Measurements from ENCODE around the gene SLC44A3. TPM values are rescaled to one million over a fixed set of nuclear protein-coding genes. Genes with fewer than 3 reads are reported as not detected.

The SLC44A3 gene
- total and polyA plus RNA-seq, 2 of the 8 experiments (the other 6 are each of a cell fraction or from before 2014, with no cell fraction given), result 4.2 to 5.0 TPM

DNA sequence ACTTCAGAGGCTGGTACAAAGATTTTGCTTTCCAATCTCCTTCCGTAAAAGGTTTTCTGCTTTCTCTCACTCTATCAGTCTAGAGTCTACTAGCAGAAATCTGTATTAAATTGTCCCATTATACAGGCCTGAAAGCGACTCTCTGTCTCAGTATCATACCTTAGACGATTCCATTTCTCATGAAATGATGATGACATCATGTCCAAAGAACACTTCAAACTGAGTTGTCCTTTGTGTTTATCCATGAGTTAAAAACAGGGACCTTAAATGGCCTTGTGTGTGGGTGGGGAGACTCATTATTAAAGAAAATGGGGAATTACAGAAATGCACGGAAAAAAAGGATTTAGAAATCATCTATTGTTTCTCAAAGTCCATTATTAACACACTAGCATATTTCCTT lies 21.0 kb upstream of the SLC44A3 start (continued):
- TF ChIP-seq, protein P1, sequence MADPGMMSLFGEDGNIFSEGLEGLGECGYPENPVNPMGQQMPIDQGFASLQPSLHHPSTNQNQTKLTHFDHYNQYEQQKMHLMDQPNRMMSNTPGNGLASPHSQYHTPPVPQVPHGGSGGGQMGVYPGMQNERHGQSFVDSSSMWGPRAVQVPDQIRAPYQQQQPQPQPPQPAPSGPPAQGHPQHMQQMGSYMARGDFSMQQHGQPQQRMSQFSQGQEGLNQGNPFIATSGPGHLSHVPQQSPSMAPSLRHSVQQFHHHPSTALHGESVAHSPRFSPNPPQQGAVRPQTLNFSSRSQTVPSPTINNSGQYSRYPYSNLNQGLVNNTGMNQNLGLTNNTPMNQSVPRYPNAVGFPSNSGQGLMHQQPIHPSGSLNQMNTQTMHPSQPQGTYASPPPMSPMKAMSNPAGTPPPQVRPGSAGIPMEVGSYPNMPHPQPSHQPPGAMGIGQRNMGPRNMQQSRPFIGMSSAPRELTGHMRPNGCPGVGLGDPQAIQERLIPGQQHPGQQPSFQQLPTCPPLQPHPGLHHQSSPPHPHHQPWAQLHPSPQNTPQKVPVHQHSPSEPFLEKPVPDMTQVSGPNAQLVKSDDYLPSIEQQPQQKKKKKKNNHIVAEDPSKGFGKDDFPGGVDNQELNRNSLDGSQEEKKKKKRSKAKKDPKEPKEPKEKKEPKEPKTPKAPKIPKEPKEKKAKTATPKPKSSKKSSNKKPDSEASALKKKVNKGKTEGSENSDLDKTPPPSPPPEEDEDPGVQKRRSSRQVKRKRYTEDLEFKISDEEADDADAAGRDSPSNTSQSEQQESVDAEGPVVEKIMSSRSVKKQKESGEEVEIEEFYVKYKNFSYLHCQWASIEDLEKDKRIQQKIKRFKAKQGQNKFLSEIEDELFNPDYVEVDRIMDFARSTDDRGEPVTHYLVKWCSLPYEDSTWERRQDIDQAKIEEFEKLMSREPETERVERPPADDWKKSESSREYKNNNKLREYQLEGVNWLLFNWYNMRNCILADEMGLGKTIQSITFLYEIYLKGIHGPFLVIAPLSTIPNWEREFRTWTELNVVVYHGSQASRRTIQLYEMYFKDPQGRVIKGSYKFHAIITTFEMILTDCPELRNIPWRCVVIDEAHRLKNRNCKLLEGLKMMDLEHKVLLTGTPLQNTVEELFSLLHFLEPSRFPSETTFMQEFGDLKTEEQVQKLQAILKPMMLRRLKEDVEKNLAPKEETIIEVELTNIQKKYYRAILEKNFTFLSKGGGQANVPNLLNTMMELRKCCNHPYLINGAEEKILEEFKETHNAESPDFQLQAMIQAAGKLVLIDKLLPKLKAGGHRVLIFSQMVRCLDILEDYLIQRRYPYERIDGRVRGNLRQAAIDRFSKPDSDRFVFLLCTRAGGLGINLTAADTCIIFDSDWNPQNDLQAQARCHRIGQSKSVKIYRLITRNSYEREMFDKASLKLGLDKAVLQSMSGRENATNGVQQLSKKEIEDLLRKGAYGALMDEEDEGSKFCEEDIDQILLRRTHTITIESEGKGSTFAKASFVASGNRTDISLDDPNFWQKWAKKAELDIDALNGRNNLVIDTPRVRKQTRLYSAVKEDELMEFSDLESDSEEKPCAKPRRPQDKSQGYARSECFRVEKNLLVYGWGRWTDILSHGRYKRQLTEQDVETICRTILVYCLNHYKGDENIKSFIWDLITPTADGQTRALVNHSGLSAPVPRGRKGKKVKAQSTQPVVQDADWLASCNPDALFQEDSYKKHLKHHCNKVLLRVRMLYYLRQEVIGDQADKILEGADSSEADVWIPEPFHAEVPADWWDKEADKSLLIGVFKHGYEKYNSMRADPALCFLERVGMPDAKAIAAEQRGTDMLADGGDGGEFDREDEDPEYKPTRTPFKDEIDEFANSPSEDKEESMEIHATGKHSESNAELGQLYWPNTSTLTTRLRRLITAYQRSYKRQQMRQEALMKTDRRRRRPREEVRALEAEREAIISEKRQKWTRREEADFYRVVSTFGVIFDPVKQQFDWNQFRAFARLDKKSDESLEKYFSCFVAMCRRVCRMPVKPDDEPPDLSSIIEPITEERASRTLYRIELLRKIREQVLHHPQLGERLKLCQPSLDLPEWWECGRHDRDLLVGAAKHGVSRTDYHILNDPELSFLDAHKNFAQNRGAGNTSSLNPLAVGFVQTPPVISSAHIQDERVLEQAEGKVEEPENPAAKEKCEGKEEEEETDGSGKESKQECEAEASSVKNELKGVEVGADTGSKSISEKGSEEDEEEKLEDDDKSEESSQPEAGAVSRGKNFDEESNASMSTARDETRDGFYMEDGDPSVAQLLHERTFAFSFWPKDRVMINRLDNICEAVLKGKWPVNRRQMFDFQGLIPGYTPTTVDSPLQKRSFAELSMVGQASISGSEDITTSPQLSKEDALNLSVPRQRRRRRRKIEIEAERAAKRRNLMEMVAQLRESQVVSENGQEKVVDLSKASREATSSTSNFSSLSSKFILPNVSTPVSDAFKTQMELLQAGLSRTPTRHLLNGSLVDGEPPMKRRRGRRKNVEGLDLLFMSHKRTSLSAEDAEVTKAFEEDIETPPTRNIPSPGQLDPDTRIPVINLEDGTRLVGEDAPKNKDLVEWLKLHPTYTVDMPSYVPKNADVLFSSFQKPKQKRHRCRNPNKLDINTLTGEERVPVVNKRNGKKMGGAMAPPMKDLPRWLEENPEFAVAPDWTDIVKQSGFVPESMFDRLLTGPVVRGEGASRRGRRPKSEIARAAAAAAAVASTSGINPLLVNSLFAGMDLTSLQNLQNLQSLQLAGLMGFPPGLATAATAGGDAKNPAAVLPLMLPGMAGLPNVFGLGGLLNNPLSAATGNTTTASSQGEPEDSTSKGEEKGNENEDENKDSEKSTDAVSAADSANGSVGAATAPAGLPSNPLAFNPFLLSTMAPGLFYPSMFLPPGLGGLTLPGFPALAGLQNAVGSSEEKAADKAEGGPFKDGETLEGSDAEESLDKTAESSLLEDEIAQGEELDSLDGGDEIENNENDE (IDR thresholded peaks at IDR 0.05; ENCODE audit: insufficient replicate concordance, low read length), result no peak

All from H1 (cell line).